Measurements from ENCODE around the gene PPP1R2.

GRCh38 chr3:195468391-195468776 is 74.7 kb downstream of the PPP1R2 start:
- no peak for TF ChIP-seq FOXM1 (IDR thresholded peaks at IDR 0.05; ENCODE audit: borderline replicate concordance)
- no peak for TF ChIP-seq BHLHE40 (IDR thresholded peaks at IDR 0.05; ENCODE audit: borderline replicate concordance)
- TF ChIP-seq NFRKB (IDR thresholded peaks at IDR 0.05), result no peak
- TF ChIP-seq HDGF (IDR thresholded peaks at IDR 0.05; ENCODE audit: borderline replicate concordance), result no peak
- no peak for TF ChIP-seq SP1 (IDR thresholded peaks at IDR 0.05)
- TF ChIP-seq FOXA1 (IDR thresholded peaks at IDR 0.05), result no peak
- no peak for TF ChIP-seq ARNT (IDR thresholded peaks at IDR 0.05)
- TF ChIP-seq SUZ12 (IDR thresholded peaks at IDR 0.05), result no peak
- no peak for TF ChIP-seq FOXK2 (IDR thresholded peaks at IDR 0.05)
- TF ChIP-seq CTBP1 (IDR thresholded peaks at IDR 0.05; ENCODE audit: borderline replicate concordance), result no peak
- no peak for TF ChIP-seq ZNF384 (IDR thresholded peaks at IDR 0.05)

All from HEK293T (cell line).